NB4 (cell line): ENCODE results near the gene MAST4.

ENCODE experiments used
- POLR2A ChIP-seq: IDR thresholded peaks from 2 replicates; pipeline ENCODE4 v1.6.1; 2011; ENCODE audit warnings: mild to moderate bottlenecking; ENCODE audit not compliant: insufficient read length; ENCODE audit errors: extremely low read depth
- TF ChIP-seq, protein P1 (sequence below): IDR thresholded peaks from one replicate; pipeline ENCODE4 v1.5.1; 2012; ENCODE audit warnings: low read depth, low read length

DNA sequence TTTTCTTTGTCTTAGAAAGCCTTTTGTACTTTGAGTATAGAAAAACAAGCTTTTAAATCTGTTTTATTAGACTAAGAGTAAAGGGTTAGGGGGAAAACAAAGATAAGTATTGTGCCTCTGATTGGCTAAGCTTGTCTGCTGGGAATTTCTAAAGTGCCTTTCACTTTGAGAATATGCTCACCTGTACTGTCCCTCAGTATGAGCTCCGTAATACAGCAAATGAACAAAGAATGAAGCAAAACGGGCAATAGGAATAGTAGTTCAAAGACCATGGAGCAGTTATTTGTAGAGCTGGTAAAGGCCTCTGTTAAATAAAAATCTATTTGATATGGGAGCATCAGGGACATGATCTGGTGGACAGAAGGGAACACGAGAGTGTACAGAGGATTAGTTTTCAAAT, 277.8 kb downstream of the MAST4 start:
- TF ChIP-seq, protein P1, sequence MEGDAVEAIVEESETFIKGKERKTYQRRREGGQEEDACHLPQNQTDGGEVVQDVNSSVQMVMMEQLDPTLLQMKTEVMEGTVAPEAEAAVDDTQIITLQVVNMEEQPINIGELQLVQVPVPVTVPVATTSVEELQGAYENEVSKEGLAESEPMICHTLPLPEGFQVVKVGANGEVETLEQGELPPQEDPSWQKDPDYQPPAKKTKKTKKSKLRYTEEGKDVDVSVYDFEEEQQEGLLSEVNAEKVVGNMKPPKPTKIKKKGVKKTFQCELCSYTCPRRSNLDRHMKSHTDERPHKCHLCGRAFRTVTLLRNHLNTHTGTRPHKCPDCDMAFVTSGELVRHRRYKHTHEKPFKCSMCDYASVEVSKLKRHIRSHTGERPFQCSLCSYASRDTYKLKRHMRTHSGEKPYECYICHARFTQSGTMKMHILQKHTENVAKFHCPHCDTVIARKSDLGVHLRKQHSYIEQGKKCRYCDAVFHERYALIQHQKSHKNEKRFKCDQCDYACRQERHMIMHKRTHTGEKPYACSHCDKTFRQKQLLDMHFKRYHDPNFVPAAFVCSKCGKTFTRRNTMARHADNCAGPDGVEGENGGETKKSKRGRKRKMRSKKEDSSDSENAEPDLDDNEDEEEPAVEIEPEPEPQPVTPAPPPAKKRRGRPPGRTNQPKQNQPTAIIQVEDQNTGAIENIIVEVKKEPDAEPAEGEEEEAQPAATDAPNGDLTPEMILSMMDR = no peak
- no peak for TF ChIP-seq POLR2A
